Endothelial cell of umbilical vein (primary cell): Measurements from ENCODE around the gene IGFBP1.

Source experiments
- EZH2 ChIP-seq: IDR thresholded peaks from 2 replicates; pipeline ENCODE4 v1.6.1; 2012; ENCODE audit warnings: borderline replicate concordance, low read depth, mild to moderate bottlenecking, moderate library complexity, low read length, inconsistent platforms; ENCODE audit not compliant: severe bottlenecking
- GATA2 ChIP-seq: IDR thresholded peaks from 2 replicates; pipeline ENCODE4 v1.7.0; 2011; ENCODE audit warnings: low read depth, mild to moderate bottlenecking, moderate library complexity, mixed read lengths, low read length; ENCODE audit not compliant: insufficient read length, insufficient read depth
- JUN ChIP-seq: IDR thresholded peaks from 2 replicates; pipeline ENCODE4 v1.6.1; 2011; ENCODE audit warnings: borderline replicate concordance, low read depth; ENCODE audit not compliant: insufficient read length, insufficient read depth
- MAX ChIP-seq: IDR thresholded peaks from 2 replicates; pipeline ENCODE4 v1.6.1; 2011; ENCODE audit not compliant: insufficient read depth, insufficient read length
- POLR2A ChIP-seq: IDR thresholded peaks from 2 replicates; pipeline ENCODE4 v1.6.1; 2012; ENCODE audit warnings: low read depth, mild to moderate bottlenecking, control low read depth, low read length
- POLR2AphosphoS5 ChIP-seq: IDR thresholded peaks from 2 replicates; pipeline ENCODE4 v1.6.1; 2012; ENCODE audit warnings: low read depth, mild to moderate bottlenecking, control low read depth, low read length, moderate library complexity; ENCODE audit not compliant: insufficient read depth
- TF ChIP-seq, protein P1 (sequence below), 2 donors: IDR thresholded peaks; 1 replicate in 1 of 2; 2 replicates in 1 of 2; pipeline ENCODE4 v1.5.1; 2011; ENCODE audit warnings: low read length in 2 of 2, mild to moderate bottlenecking in 2 of 2, moderate library complexity in 2 of 2, control low read depth in 1 of 2, inconsistent platforms in 1 of 2, low read depth in 1 of 2; ENCODE audit not compliant: insufficient read depth in 1 of 2; ENCODE audit errors: extremely low read depth in 1 of 2

DNA sequence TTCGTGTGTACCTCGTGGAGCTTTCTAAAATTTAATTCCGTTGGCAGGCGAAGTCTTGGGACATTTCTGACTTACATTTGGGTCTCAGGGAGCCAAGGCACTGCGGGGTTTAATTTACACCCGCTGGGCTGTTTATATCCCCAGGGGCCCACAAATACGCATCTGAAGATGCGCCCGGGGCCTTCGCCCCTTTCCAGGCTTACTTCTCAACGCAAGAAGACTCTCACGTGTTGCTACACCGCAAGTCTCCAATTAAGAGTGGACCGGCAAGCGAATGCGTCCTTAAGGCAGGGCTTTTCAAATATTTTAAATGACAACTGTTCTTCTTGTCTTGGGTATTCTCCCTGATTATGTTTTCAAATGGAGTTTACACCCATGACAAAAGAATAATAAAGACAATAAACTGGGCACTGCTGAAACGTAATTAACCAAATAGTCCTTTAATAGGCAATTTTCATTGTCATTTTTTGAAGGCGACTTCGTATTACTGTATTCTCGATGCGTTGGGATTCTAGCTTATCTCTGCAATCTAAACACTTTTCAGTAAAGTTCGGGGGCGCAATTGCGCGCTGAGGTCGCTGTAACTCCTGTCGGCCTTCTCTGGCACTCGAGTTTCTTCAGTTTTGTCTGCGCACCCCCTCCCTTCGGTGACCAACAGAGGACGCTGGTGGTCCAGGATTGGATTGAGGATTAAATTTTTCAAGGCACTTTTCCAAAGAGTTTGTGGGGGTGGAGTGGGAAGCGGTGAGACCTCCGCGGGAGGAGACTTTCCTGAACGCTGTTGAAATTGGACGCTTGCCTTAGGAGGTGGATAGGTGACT is 33.6 kb downstream of the IGFBP1 start:
- no peak for TF ChIP-seq POLR2A
- TF ChIP-seq, protein P1, sequence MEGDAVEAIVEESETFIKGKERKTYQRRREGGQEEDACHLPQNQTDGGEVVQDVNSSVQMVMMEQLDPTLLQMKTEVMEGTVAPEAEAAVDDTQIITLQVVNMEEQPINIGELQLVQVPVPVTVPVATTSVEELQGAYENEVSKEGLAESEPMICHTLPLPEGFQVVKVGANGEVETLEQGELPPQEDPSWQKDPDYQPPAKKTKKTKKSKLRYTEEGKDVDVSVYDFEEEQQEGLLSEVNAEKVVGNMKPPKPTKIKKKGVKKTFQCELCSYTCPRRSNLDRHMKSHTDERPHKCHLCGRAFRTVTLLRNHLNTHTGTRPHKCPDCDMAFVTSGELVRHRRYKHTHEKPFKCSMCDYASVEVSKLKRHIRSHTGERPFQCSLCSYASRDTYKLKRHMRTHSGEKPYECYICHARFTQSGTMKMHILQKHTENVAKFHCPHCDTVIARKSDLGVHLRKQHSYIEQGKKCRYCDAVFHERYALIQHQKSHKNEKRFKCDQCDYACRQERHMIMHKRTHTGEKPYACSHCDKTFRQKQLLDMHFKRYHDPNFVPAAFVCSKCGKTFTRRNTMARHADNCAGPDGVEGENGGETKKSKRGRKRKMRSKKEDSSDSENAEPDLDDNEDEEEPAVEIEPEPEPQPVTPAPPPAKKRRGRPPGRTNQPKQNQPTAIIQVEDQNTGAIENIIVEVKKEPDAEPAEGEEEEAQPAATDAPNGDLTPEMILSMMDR (IDR thresholded peaks at IDR 0.05; ENCODE audit: extremely low read depth in 1 of 2, insufficient read depth in 1 of 2, low read depth in 1 of 2, low read length in 2 of 2) = peak; percentile 85 to 86
- no peak for TF ChIP-seq EZH2
- TF ChIP-seq POLR2AphosphoS5 = no peak
- TF ChIP-seq MAX = no peak
- TF ChIP-seq JUN = no peak
- peak; percentile 66 for TF ChIP-seq GATA2
